ENCODE results near the gene SCMH1. TPM values are rescaled to one million over a fixed set of nuclear protein-coding genes. Genes with fewer than 3 reads are reported as not detected.
A peak's percentile ranks its signal among the peaks of the same experiment; 100 is the strongest.

Gene SCMH1
- total RNA-seq, 1 donor from 2014 or later, result 25.5 TPM

DNA sequence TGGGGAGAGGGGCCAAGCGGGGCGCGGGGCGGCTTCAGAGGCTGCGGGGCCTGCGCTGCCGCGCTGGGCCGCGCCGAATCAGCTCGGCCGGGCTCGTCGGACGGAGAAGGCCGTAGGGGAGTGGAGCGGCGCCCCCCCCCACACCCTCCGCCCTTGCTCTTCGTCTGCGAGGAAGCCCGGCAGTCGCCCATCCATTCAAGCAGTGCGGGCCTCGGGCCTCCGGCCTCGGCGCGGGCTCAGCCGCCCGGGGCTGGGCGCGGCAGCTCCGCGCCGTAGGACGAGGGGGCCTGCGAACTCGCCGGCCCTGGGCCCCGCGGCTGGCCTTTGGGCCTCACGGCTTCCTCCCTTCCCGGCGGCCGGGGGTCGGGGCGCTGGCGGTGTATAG lies 262.0 kb downstream of the SCMH1 start:
- peak overlapping the region; percentile 80 for H3K4me3 ChIP-seq (ENCODE audit: low read depth, low read length)
- no peak for DNase-seq (ENCODE audit: low read depth)
- TF ChIP-seq, protein P1, sequence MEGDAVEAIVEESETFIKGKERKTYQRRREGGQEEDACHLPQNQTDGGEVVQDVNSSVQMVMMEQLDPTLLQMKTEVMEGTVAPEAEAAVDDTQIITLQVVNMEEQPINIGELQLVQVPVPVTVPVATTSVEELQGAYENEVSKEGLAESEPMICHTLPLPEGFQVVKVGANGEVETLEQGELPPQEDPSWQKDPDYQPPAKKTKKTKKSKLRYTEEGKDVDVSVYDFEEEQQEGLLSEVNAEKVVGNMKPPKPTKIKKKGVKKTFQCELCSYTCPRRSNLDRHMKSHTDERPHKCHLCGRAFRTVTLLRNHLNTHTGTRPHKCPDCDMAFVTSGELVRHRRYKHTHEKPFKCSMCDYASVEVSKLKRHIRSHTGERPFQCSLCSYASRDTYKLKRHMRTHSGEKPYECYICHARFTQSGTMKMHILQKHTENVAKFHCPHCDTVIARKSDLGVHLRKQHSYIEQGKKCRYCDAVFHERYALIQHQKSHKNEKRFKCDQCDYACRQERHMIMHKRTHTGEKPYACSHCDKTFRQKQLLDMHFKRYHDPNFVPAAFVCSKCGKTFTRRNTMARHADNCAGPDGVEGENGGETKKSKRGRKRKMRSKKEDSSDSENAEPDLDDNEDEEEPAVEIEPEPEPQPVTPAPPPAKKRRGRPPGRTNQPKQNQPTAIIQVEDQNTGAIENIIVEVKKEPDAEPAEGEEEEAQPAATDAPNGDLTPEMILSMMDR (conservative IDR thresholded peaks at IDR 0.05; ENCODE audit: low read depth, low read length), result no peak

GRCh38 chr1:40979241-40980067 lies 262.7 kb downstream of the SCMH1 start, which contains the start of gene CTPS1:
CTPS1 (plus strand) TSS chr1:40979696; CDS start chr1:40983291, 3,595 bp downstream.
- no peak for DNase-seq (ENCODE audit: low read depth)
- TF ChIP-seq, protein P1 (conservative IDR thresholded peaks at IDR 0.05; ENCODE audit: low read depth, low read length), result no peak
- peak within 1 kb of the TSS; percentile 80 for H3K4me3 ChIP-seq (ENCODE audit: low read depth, low read length)

DNA sequence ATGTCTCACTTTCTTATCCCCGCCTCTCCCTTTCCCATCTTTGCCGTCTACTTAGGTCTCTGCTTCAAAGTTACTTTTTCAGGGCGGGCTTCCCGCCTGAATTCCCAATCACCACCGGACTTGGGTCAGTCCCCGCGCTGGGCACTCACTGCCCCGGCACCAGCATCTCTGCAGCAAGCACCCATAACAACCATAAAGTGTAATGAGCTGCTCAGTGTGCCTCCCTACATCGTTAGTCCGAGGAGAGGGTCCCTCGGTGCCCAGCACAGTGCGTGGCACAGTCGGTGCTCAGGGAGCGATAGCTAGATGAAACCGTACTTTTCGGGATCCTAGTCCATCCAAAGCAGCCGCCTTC lies 263.2 kb downstream of the SCMH1 start:
- TF ChIP-seq, protein P1 (conservative IDR thresholded peaks at IDR 0.05; ENCODE audit: low read depth, low read length), result no peak
- DNase-seq (ENCODE audit: low read depth), result no peak
- peak overlapping the region; percentile 80 for H3K4me3 ChIP-seq (ENCODE audit: low read depth, low read length)

DNA sequence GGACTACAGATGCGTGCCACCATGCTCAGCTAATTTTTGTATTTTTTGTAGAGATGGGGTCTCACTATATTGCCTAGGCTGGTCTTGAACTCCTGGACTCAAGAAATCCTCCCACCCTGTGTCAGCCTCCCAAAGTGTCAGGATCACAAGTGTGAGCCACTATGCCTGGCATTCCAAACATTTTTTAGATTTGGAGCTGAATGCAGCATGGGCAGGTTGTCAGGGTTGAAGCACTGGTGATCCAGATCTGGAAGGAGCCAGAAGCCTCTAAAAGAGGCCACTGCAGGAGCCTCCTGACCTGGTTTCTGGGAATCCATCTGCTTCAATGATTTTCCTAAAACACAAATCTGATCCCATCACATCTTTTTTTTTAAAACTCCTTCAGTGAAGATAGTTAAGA lies 264.4 kb downstream of the SCMH1 start:
- no peak for DNase-seq (ENCODE audit: low read depth)
- TF ChIP-seq, protein P1 (conservative IDR thresholded peaks at IDR 0.05; ENCODE audit: low read depth, low read length), result no peak

More for the DNA sequence above, 264.4 kb downstream of the SCMH1 start:
- no peak overlapping the region for H3K4me3 ChIP-seq (ENCODE audit: low read depth, low read length)

Other genes starting within 250 kb of the SCMH1 start
- 0.07 TPM in 1 of 2 replicates, not detected in the other for gene SLFNL1, start 220.6 kb downstream of the SCMH1 start, total RNA-seq
- gene FOXO6, start 119.1 kb upstream of the SCMH1 start, total RNA-seq, result 0.52 and 0.72 TPM in 2 replicates
- 2.2 and 6.3 TPM in 2 replicates for gene EDN2, start 242.4 kb upstream of the SCMH1 start, total RNA-seq

Data from epithelial cell of proximal tubule (primary cell).